Calu3 (cell line): ENCODE measurements around the gene ATP8A1. TPM values are rescaled to one million over a fixed set of nuclear protein-coding genes. Genes with fewer than 3 reads are reported as not detected.

ENCODE experiments used
- BruUV-seq: library from RNA; stranded (reverse); fragments of 400-500 nt; replicated peaks from 2 replicates; lab custom pipeline; 2021; lab: Mats Ljungman, UMichigan
- CTCF ChIA-PET: fragments of 300-600 bp; sonication (Branson Sonifier 250); formaldehyde crosslinking; loops from one replicate; lab custom pipeline; 2022; ENCODE audit warnings: antibody characterized with exemption; lab: Charles Lee
- DNase-seq: peaks from one replicate; pipeline ENCODE4 v3.0.0; 2022
- H3K27ac Mint-ChIP-seq: one replicate; pipeline ENCODE4 v1.8.0; 2022; ENCODE audit warnings: mixed read lengths; ENCODE audit not compliant: unreplicated experiment
- H3K27me3 Mint-ChIP-seq: one replicate; pipeline ENCODE4 v1.8.0; 2022; ENCODE audit warnings: mixed read lengths; ENCODE audit not compliant: unreplicated experiment
- H3K36me3 Mint-ChIP-seq: one replicate; pipeline ENCODE4 v1.8.0; 2022; ENCODE audit warnings: mild to moderate bottlenecking, moderate library complexity, mixed read lengths; ENCODE audit not compliant: insufficient read depth, unreplicated experiment
- H3K4me1 Mint-ChIP-seq: one replicate; pipeline ENCODE4 v1.8.0; 2022; ENCODE audit warnings: mild to moderate bottlenecking, low read depth, mixed read lengths; ENCODE audit not compliant: unreplicated experiment
- H3K4me3 Mint-ChIP-seq: one replicate; pipeline ENCODE4 v1.8.0; 2022; ENCODE audit warnings: mild to moderate bottlenecking, low read depth, moderate library complexity, mixed read lengths; ENCODE audit not compliant: unreplicated experiment
- H3K9me3 Mint-ChIP-seq: one replicate; pipeline ENCODE4 v1.8.0; 2022; ENCODE audit warnings: low read depth, mixed read lengths; ENCODE audit not compliant: unreplicated experiment
- intact Hi-C: fragments of 100-400 bp; cut with micrococcal nuclease; formaldehyde crosslinking; loops from one replicate; pipeline ENCODE4 v1.10.0; 2022; ENCODE audit not compliant: unreplicated experiment
- total RNA-seq: library from RNA; stranded (reverse); gene quantifications from 2 replicates; pipeline ENCODE4 v1.2.3, GENCODE V29; 2022
- TF ChIP-seq, protein P1 (sequence below): fragments of 200-600 bp; IDR thresholded peaks from one replicate; pipeline ENCODE4 v1.8.0; 2022; ENCODE audit warnings: antibody characterized with exemption; ENCODE audit not compliant: unreplicated experiment

Gene ATP8A1
- total RNA-seq, 1 experiment from 2014 or later = 0.76 TPM

DNA sequence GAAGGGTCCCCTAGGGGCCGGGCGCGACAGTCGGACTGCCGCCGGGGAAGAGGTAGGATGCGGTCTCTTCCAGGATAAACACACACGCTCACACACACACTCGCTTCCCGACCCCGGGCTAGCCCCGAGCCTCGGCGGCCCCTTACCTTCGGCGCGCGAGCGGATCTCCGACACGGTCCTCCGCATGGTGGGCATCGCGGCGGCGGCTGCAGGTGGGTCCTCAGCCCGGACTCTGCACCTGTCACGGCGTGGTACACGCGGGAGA, 294 bp downstream of the ATP8A1 start:
- peaks cover 11% of the 10 kb centered on the region for H3K9me3 Mint-ChIP-seq
- DNase-seq = no peak
- H3K27me3 Mint-ChIP-seq = peaks cover 28% of the 10 kb centered on the region
- CTCF ChIA-PET = no interaction called here
- peak overlapping the region; percentile 72 for H3K4me3 Mint-ChIP-seq
- H3K27ac Mint-ChIP-seq = no peak overlapping the region
- H3K4me1 Mint-ChIP-seq = peaks cover 18% of the 10 kb centered on the region
- peaks cover 23% of the 10 kb centered on the region for H3K36me3 Mint-ChIP-seq
- no TSS peak for BruUV-seq
- intact Hi-C loops = no loop called here
- TF ChIP-seq, protein P1, sequence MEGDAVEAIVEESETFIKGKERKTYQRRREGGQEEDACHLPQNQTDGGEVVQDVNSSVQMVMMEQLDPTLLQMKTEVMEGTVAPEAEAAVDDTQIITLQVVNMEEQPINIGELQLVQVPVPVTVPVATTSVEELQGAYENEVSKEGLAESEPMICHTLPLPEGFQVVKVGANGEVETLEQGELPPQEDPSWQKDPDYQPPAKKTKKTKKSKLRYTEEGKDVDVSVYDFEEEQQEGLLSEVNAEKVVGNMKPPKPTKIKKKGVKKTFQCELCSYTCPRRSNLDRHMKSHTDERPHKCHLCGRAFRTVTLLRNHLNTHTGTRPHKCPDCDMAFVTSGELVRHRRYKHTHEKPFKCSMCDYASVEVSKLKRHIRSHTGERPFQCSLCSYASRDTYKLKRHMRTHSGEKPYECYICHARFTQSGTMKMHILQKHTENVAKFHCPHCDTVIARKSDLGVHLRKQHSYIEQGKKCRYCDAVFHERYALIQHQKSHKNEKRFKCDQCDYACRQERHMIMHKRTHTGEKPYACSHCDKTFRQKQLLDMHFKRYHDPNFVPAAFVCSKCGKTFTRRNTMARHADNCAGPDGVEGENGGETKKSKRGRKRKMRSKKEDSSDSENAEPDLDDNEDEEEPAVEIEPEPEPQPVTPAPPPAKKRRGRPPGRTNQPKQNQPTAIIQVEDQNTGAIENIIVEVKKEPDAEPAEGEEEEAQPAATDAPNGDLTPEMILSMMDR = no peak

GRCh38 chr4:42655921-42656678, 805 bp downstream of the ATP8A1 start:
- H3K27me3 Mint-ChIP-seq = peaks cover 33% of the 10 kb centered on the region
- CTCF ChIA-PET = no interaction called here
- DNase-seq = peak; percentile 7
- intact Hi-C loops = no loop called here
- TF ChIP-seq, protein P1 = no peak
- H3K36me3 Mint-ChIP-seq = peaks cover 23% of the 10 kb centered on the region
- BruUV-seq = no TSS peak
- peaks cover 18% of the 10 kb centered on the region for H3K4me1 Mint-ChIP-seq
- no peak overlapping the region for H3K27ac Mint-ChIP-seq
- H3K9me3 Mint-ChIP-seq = peaks cover 12% of the 10 kb centered on the region
- H3K4me3 Mint-ChIP-seq = peak overlapping the region; percentile 72

DNA sequence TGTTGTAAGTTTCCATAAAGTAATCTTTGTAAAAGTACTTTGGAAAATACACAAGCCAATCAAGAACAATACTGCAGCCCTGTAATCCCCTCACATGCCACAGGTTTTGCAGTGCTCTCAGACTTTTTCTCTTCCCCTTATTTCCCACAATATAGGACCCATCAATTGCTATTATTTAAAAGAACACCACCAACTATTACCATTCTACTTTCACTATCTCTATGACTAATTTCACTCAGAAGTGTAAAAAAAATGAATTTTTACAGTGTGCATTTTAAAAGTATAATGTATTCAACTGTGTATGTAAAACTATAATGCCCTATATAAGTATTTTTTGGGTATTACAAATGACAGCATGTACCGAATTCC, 1.7 kb downstream of the ATP8A1 start:
- Mint-ChIP-seq H3K4me1 (peaks cover 18% of the 10 kb centered on the region), H3K36me3 (peaks cover 23% of the 10 kb centered on the region), H3K27ac (no peak overlapping the region), H3K9me3 (peaks cover 12% of the 10 kb centered on the region), H3K4me3 (peak overlapping the region; percentile 72), H3K27me3 (peaks cover 41% of the 10 kb centered on the region)
- BruUV-seq = no TSS peak
- intact Hi-C loops = no loop called here
- TF ChIP-seq, protein P1 = no peak
- CTCF ChIA-PET = no interaction called here
- DNase-seq = no peak

- TF ChIP-seq, protein P1 = no peak
- peaks cover 12% of the 10 kb centered on the region for H3K9me3 Mint-ChIP-seq
- DNase-seq = peak; percentile 6
- H3K4me1 Mint-ChIP-seq = peaks cover 18% of the 10 kb centered on the region
- no peak overlapping the region for H3K27ac Mint-ChIP-seq
- H3K27me3 Mint-ChIP-seq = peaks cover 41% of the 10 kb centered on the region
- CTCF ChIA-PET = no interaction called here
- intact Hi-C loops = no loop called here
- no peak overlapping the region for H3K4me3 Mint-ChIP-seq
- BruUV-seq = no TSS peak
- H3K36me3 Mint-ChIP-seq = peaks cover 23% of the 10 kb centered on the region
These were observed 2.2 kb downstream of the ATP8A1 start for GRCh38 chr4:42654631-42655268.
